Measurements from ENCODE around the gene NUBP1.
"Not testable (repeated sequence)": the region's sequence is repeated elsewhere in the genome, so short reads cannot be mapped to it uniquely, and the experiment has no call there.

Gene NUBP1

DNA sequence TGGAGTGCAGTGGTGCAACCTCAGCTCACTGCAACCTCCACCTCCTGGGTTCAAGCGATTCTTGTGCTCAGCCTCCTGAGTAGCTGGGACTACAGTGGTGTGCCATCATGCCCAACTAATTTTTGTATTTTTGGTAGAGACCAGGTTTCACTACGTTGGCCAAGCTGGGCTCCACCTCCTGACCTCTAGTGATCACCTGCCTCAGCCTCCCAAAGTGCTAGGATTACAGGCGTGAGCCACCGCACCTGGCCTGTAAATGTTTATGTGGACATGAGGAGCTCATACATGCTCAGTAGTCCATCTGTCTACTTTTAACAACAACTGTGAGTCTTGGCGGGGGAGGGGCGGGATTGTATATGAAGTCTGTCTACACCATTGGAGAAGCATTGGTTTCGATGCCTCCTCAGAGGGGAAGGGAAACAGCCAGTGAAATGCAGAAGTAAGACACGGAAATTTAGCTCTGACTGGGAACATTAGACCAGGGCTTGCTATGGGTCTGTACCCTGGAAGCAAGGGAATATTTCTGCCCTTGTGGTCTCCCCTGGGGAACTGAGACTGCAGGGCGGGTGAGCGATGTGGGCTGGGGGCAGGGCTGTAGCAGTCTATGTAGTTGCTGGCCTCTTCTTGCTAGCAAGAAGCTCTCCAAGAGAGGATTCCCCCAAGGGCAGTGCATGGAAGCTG is 9.3 kb downstream of the NUBP1 start:
- DNase-seq = no peak

DNA sequence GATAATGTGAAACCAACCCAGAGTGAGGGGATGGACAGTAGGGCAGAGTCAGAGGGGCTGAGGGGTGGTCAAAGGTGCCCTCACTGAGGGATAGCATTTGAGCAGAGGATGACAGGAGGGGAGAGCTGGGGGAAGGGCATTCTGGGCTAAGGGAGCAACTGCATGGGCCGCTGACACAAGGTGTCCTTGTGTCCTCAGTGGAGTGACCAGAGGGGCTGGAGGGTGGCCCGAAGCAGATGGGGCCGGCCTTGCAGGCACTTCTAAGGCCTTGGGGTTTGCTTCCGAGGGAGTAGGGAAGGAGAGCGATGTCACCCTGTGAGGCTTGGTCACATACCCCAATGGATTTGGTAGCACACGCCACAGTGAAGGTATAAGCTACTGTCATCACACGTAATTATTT is 10.0 kb downstream of the NUBP1 start:
- no peak for DNase-seq

- no peak for DNase-seq
Observed at GRCh38 chr16:10754941-10755340, 11.3 kb downstream of the NUBP1 start.

DNA sequence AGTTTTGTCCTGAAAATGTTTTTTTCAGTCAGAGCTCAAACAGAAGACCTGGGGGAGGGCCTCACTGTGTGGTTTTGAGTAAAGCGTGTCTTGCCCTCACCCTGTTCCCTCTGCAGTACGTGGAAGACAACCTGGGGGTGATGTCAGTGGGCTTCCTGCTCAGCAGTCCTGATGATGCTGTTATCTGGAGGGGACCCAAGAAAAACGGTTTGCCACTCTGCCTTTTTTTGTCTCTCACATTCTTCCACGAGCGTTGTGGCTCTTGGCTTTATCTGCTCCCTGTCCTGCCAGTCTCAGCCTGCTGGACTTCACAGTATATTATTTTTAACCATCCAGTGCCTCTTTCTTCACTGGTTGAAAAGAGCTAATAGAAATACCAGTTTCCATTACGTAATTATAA is 12.9 kb downstream of the NUBP1 start:
- no peak for DNase-seq

DNA sequence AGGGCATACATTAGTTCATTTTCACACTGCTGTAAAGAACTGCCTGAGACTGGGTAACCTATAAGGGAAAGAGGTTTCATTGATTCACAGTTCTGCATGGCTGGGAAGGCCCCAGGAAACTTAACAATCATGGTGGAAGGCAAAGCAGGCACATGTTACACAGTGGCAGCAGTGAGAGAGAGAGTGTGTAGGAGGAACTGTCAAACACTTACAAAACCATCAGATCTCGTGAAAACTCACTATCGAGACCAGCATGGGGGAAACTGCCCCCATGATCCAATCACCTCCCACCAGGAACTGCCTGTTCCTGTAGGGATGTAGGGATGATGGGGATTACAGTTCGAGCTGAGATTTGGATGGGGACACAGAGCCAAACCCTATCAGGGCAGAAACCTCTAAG is 17.2 kb downstream of the NUBP1 start:
- DNase-seq = no peak

DNA sequence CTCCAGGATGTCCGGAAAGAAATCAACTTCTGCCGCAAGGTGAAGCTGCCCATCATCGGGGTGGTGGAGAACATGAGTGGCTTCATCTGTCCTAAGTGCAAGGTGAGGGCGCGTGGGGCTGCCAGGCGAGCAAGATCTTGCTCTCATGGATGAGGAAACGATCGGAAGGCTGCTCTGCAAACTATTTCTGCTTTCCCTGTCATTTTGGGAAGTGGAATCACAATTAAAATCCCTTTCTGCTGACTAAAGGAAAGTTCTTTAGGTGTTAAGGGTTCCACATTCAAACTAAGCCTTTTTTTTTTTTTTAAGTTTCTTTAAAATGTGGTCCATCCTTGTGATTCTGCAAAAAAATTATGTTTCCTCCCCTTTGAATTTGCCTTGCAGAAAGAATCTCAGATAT is 17.7 kb downstream of the NUBP1 start:
- DNase-seq = no peak

DNA sequence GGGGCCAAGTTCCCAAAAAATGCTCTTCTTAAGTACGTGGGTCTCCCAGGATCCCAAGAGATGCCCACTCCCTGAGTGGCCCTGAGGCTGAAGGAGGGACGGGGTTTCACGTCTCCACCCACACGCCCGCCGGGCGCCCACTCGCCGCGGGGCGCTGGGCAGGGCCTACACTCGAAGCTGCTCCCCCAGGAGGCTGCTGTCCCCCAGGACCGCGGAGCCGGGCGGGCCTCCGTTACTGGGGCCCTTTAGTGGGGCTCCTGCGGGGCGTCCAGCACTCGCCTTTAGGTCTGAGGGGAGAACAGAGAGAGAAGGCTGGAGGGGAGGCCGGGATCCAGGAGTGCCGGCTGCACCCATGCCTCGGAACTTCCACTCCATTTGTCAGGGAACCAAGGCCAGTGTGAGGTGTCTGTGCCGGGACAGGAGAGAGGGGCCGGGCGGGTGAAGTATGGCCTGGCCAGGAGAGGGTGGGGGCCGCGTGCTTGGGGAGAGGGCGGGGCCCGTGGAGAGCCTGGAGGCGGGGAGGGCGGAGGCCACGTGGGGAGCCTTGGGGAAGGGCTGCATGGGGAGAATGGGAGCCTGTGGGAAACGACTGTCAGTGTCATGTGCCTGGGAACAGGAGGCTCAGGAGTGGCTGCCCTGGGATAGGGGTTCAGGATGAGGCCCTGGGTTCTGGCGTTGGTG is 18.8 kb downstream of the NUBP1 start:
- DNase-seq = no peak

GRCh38 chr16:10763456-10763855 is 19.8 kb downstream of the NUBP1 start:
- DNase-seq = no peak

GRCh38 chr16:10765772-10766171 is 22.1 kb downstream of the NUBP1 start:
- no peak for DNase-seq

DNA sequence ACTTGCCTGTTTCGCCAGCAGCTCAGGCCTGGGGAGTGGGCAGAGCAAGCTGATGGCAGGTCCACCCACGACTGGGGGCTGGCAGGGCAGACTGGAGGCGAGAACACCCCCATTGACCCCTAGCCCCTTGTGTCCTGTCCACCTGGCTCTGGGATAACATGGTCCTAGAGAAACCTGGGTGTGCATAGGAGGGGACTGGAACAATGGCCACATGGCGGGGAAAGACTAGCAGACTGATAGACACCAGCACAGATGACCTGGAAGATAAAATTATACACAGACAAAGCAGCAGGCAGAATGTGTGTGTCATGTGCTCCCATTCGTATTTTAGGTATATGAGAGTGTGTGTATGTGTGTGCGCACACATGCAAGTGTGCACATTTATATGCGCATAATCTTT is 23.5 kb downstream of the NUBP1 start:
- DNase-seq = no peak

DNA sequence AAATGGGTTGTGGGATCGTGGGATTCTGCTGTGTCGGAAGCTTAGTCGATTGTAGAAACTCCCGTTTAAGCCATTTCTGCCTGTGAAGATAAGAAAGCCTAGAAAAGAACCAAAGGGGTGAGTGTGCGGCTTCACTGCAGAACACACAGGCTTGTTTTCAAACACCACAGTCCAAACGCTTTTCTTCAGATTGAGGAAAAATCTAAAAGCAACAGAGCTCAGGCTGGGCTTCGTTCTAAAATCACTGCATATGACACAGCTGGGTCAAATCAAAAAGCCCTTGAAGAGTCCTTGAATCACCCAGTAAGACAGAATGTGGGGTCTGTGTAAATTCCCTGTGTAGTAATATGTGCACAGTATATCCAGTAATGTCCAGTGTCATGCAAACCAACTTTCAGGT is 25.7 kb downstream of the NUBP1 start:
- DNase-seq = no peak

GRCh38 chr16:10770907-10771306 is 27.3 kb downstream of the NUBP1 start:
- DNase-seq = no peak

DNA sequence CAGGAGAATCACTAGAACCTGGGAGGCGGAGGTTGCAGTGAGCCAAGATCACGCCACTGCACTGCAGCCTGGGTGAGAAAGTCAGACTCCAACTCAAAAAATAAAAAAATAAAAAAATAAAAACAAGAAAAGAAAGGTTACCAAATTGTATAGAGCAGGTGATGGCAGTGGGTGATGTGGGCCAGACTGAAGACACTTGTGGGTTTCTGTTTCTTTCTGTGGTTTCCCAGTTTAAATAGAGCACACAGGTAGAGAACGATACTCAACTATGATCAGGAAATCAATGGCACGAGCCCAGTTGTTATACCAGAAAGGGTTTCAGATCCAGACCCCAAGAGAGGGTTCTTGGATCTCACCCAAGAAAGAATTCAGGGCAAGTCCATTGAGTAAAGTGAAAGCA is 32.6 kb downstream of the NUBP1 start:
- no peak for DNase-seq

GRCh38 chr16:10776923-10777322 is 33.3 kb downstream of the NUBP1 start:
- not testable (repeated sequence) for DNase-seq

GRCh38 chr16:10777356-10777755 is 33.7 kb downstream of the NUBP1 start:
- DNase-seq = no peak

DNA sequence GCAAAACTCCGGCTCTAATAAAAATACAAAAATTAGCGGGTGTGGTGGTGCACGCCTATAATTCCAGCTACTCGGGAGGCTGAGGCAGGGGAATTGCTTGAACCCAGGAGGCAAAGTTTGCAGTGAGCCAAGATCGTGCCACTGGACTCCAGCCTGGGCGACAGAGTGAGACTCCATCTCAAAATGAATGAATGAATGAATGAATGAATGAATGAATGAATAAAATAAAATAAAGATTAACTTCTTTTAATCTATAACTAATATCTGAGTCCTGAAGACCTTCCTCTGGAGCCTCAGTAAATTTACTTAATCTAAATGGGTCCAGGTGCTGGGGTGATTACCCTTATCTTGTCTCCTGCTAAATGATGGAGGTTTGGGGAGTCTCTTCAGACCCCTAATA is 36.3 kb downstream of the NUBP1 start:
- not testable (repeated sequence) for DNase-seq

DNA sequence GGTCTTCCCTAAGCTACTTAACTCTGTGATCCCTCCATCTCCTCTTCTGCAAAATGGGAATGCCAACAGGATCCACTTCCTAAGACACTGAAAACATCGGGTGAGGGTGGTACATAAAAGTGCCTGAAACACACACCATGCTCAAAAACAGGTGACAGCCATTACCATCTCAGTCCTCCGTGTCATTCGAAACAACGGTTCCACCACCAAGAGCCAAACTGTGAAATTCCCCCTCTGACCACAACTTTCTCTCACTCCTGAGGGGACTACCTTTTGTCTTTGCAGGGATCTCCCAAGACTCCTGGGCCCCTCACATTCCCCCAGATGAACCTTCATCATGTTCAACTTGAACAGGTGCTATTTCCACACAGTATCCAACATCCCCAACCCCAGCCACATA is 37.0 kb downstream of the NUBP1 start:
- DNase-seq = no peak

DNA sequence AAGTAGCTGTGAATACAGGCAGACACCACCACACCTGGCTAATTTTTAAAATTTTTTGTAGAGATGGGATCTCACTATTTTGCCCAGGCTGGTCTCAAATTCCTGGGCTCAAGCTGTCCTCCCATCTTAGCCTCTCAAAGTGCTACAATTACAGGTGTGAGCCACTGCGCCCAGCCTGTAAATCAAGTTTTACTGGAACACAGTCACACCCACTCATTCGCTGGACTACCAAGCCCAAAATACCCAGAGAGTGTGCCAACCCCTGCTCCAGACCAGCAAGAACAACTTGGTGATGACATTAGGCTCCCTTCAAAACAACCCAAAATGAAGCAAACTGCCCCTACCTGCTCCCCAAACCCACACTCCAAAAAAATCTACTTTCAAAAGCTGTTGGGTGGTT is 39.0 kb downstream of the NUBP1 start:
- no peak for DNase-seq

GRCh38 chr16:10787304-10787703 is 43.7 kb downstream of the NUBP1 start:
- no peak for DNase-seq

DNA sequence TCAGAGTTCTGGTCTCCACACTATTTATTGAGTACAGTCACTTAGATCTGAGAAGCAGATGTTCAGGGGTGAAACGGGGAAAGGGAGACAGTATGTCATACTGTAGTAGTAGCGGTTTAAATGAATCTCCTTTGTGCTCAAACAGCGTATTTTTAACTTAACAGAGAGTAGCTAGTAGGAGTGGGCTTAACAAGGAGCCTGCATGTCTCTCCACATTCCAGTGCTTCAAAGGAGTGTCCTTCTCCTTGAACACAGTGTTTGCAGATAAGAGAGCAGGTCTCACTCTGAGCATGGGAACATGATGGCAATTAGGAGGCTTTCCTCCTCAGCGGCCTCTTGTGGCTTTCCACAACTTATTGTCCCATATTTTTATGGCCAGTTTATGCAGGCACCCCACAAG is 45.0 kb downstream of the NUBP1 start:
- DNase-seq = not testable (repeated sequence)

DNA sequence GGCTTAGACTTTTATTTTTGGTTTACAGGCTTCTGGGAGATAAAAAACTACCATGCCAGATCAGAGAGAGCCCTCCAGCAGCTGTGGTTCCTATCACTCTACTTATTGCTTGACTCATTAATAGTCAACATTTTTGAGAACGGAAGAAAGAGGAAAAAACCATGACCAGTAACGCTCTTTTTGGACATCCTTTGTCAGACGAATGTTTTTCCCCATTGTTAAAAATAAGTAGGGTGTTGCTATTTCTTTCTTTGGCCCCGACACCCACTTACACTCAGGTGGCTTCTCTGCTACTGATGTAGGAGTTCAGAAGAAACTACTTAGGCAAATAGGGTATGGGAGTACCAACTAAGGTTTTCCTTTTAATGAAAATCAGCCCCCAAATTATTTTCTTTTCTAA is 47.4 kb downstream of the NUBP1 start:
- DNase-seq = no peak

GRCh38 chr16:10799736-10800135 is 56.1 kb downstream of the NUBP1 start:
- no peak for DNase-seq

DNA sequence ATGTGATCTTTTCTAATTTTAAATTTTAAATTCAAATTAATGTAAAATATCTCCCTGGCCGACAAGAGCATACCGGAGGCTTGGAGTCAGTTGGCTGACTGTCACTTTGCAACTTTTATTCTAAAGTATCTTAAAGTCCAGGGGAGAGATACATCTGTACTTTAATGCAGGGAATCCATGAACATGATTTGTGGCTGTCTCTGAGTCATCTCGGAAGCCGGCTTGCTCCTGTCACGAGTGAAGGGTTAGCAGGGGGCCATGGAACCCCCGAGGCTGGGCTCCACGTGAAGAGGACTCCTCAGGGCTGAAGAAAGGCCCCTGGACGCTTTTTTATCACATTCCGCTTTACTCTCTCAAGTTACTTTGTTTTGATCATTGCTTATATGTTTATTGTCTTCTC is 61.7 kb downstream of the NUBP1 start:
- DNase-seq = no peak

- DNase-seq = no peak
Observed at GRCh38 chr16:10806698-10807097, 63.1 kb downstream of the NUBP1 start.

- DNase-seq = no peak
Observed at GRCh38 chr16:10808218-10808617, 64.6 kb downstream of the NUBP1 start.

Data from NCI-H1417 treated with DMSO at 0.1 percent for 48 hours (cell line).